HPDE6-E6E7 (cell line): ENCODE results near the gene KLHDC9.

Experiments used
- DNase-seq: peaks from one replicate; pipeline ENCODE4 v3.0.0; 2011; ENCODE audit warnings: missing footprints; ENCODE audit errors: extremely low spot score

KLHDC9 gene

DNA sequence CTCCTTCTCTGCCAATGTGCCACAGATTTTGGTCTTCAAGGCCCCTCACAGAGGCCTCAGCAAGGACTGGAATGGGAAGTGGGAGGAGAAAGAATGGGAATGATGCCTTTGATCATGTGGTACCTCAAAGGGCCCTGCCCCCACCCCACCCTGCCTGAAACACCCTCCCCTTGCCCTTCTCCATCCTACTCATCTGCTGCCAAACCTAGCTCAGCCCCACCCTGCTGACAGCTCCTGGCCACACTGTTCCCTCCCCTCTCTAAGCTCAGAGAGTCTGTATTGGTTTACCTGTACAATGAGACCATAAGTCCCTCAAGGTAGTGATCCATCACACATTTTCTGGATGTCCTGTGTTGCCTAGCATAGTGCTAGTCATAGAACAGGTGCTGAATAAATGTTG lies 21.8 kb upstream of the KLHDC9 start:
- DNase-seq = no peak

- no peak for DNase-seq
Measured at GRCh38 chr1:161077426-161077825, 20.7 kb upstream of the KLHDC9 start.

DNA sequence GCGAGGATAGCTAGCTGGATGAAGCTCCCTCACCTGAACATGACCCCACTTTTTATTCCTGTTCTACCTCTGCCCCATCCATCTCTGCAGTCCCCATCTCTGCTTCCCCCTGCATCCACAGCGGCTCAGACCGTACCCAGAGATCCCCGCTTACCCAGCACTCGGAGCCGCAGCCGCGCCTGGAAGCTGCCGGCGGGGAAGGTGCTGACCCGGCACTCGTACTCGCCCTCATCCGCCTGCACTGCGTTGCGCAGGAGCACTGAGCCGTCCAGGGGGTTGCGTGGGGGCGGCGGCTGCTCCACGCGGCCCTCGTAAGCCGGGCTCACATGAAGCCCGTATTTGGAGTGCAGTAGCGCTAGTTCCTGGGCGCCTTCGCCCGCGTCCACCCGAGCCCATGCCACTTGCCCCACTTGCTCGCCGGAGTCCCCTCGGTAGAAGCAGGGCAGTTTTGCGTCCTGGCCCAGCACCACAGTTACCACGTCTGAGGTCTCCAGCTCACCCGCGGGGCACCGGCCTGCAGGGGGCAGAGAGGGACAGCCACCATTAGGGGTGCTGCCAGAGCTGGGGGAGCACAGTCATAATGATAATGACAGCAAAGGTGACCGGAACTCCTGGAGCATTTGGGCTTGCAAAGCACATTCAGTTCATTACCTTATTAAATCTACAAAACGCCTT lies 18.6 kb upstream of the KLHDC9 start:
- no peak for DNase-seq

GRCh38 chr1:161080441-161081405 lies 17.4 kb upstream of the KLHDC9 start:
- DNase-seq = no peak

GRCh38 chr1:161081519-161081918 lies 16.6 kb upstream of the KLHDC9 start:
- DNase-seq = no peak

GRCh38 chr1:161082483-161082882 lies 15.7 kb upstream of the KLHDC9 start:
- no peak for DNase-seq

DNA sequence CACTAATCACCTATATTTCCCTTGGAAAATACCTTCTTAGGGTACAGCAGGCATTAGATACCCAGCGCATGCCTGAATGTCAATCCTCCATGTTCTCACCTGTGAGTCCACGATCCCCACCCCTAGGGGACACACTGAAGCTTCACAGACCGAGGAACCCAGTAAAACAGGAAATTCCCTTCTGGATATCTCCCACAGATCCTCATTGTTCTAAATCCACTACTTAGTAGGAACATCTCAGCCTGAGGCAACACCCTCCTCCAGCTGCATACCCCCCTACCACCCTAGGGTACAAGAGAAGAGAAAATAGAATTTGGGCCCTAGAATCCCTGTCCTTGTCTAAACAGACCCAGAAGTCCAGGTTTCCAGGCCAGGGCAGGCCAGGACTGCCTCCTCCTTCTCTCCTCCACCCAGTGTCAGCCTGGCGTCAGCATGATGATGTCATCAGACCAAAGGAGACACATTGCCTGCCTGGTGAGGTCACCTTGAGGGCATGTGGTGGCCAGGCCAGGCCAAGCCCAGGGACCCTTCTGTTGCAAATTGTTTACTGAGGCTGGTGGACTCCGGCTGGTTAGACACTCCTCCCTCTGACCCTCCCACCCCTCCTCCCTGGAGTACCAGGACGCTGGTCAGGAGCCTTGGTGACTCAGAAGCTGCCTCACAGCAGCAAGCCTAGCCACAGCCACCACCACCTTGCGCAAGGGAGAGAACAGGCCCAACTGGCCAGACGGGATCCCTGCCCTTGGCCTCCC lies 15.0 kb upstream of the KLHDC9 start:
- DNase-seq = peak; percentile 95

GRCh38 chr1:161083748-161084596 lies 14.2 kb upstream of the KLHDC9 start:
- DNase-seq = no peak

- no peak for DNase-seq
Measured at GRCh38 chr1:161084597-161084988, 13.6 kb upstream of the KLHDC9 start.

DNA sequence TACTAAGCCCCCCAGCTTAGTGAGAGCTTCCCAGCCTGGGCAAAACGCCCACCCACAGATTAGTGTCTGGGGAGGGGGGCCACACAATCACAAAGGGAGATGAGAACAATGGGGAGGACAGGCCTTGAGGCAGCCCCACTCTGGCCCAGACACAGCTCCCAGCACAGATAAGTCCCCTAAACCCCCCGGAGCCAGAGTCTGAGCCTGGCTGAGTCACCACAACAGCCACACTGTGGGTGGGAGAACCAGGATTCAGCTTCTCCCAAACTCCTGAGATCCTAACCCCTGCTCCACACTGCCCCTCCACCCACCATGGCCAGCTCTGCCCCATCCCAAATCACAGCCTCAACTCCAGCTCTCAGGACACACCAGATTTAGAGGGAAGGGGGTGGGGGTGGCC lies 13.0 kb upstream of the KLHDC9 start:
- no peak for DNase-seq

DNA sequence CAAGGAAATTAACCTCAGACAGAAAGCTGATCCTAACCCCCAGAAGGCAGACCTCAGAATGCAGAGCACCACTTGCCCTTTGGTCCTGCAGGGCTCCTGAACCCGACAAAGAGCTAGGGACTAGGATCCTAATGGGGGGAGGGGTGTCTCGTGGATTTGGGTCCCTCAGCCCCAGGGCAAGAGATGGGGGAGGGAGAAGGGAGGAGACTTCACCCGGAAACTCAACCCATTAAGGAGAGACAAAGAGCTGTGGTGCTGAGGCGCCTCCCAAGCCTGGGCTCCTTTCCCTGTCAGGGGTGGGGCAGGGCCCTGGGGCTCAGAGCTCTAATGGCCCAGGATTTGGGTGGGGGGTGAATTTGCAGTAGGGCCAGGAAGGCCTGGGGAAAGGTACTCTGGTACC lies 11.7 kb upstream of the KLHDC9 start:
- DNase-seq = no peak

- peak; percentile 87 for DNase-seq
Measured at GRCh38 chr1:161088587-161089110, 9.5 kb upstream of the KLHDC9 start.

DNA sequence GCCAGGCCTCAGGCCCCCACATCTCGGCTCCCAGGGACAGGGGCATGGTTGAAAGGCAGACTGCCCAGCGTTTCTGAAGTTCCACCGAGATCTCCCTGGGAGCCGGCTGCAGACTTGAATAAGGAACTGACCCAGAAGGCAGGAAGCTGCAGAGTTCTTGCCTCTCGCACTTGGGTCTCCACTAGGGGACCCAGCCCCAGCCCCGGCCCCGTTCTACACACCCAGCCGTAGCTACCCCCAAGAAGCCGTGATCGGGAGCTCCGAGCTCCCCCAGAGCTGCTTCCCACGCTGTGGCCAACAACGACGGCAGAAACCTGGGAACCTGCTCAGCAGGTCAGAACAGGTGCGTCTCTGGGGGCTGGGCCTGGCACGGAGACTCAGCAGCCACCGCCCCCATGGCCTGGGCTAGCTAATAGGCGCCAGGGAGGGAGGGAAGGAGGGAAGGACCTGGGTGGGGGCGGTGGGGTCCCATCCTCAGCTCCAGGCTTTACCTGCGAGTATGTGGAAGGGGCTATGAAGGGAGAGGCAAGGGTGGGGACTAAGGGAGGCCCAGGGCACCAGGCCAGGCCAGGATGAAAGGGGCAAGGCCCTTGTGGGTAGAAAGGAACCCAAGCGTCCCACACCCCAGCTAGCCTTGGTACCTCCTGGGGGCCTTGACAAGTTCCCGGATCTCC lies 8.8 kb upstream of the KLHDC9 start, which contains the start of gene NECTIN4:
Gene NECTIN4 (minus strand): TSS at position 308 of the 674 bp plus-strand sequence. CDS start 262 bp downstream, at position 46.
- DNase-seq = peak; percentile 86

DNA sequence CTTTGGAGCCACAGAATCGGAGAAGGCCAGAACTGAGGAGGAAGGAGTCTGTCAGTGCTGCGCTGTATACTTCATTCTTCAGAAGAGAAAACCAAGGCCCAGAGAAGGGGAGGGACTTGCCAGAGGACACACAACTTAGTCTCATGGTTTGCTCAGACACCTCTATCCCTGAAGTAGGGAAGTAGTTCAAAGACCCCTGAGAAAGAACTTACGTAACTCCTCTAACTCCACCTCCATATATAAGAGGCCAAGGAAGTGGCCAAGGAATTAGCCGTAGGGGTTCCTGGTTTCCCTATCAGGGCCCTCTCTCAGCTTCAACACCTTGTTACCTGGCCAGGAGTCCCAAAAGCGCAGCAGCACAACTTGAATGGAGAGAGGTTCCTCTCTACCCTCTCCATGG lies 8.2 kb upstream of the KLHDC9 start:
- no peak for DNase-seq

GRCh38 chr1:161090617-161091016 lies 7.5 kb upstream of the KLHDC9 start:
- no peak for DNase-seq

GRCh38 chr1:161091093-161091492 lies 7.1 kb upstream of the KLHDC9 start:
- no peak for DNase-seq

GRCh38 chr1:161091796-161092507 lies 6.2 kb upstream of the KLHDC9 start:
- no peak for DNase-seq

DNA sequence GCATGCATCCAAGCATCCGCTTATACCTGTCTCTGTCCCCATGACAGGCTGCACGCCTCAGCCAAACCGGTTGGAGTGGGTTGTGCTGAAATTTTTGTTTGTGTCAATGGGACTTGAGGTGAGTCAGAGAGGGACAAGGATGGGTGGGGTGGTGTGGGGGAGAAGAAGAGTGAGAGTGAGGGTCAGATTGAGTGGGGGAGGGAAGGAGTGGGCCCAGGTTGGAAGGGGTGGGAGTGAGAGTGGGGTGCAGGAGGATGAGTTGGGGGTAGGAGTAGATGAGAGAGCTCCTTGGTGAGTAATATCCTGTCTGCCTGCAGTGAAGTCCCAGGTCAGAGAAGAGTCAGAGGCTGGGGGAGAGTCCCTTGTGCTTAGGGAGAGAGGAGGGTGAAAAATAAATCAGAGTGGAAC lies 5.5 kb upstream of the KLHDC9 start:
- DNase-seq = peak; percentile 81

DNA sequence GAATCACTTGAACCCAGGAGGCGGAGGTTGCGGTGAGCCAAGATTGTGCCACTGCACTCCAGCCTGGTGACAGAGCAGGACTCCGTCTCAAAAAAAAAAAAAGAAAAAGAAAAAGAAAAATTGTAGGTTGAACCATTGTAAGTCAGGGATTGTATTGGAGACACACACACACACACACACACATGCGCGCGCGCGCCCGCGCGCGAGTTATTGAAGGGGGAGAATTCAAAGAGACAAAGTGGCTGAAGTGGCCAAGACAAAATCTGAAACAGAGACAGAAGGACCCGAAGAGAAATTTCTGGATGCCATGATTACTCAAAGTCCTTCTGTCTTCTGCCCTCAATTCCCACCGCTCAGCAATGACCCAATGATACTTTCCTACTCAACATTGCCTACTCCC lies 3.7 kb upstream of the KLHDC9 start:
- no peak for DNase-seq

DNA sequence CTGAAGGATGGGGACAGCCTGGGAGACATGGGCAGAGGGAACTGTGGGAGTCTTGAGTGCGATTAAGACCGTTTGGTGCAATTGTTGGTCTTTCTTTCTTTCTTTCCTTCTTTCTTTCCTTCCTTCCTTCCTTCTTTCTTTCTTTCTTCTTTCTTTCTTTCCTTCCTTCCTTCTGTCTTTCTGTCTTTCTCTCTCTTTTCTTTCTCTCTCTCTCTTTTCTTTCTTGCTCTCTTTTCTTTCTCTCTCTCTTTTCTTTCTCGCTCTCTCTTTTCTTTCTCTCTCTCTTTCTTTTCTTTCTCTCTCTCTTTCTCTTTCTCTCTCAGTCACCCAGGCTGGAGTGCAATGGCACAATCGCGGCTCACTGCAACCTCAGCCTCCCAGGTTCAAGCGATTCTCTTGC lies 2.9 kb upstream of the KLHDC9 start:
- no peak for DNase-seq
